GM21528 (cell line): ENCODE results near the gene CAMTA1.

Source experiments
- ATAC-seq: cut with Tn5 transposase; IDR thresholded peaks from one replicate; pipeline ENCODE4 v1.9.1; 2021; ENCODE audit warnings: mild to moderate bottlenecking, moderate library complexity; ENCODE audit not compliant: unreplicated experiment, low FRiP score

The CAMTA1 gene

GRCh38 chr1:7430047-7430608, 644.9 kb downstream of the CAMTA1 start:
- no peak for ATAC-seq

DNA sequence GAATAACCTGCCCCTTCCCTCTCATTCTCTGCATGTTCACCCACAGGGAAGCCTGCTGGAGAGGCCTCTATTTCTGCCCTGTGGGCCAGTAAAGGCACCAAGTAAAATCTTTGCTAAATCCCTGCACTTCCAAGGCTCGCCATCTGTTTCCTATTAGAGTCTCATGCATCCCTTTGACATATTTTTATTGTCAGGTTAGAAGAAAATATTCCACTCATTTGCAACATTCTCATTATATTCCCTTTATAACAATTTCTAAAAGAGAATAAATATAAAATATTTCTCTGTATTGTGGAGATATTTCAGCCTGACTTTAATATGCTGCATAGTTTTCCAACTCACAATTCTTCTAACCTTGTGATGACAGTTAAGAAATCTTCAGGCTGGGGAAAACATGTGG, 645.4 kb downstream of the CAMTA1 start:
- ATAC-seq: no peak

DNA sequence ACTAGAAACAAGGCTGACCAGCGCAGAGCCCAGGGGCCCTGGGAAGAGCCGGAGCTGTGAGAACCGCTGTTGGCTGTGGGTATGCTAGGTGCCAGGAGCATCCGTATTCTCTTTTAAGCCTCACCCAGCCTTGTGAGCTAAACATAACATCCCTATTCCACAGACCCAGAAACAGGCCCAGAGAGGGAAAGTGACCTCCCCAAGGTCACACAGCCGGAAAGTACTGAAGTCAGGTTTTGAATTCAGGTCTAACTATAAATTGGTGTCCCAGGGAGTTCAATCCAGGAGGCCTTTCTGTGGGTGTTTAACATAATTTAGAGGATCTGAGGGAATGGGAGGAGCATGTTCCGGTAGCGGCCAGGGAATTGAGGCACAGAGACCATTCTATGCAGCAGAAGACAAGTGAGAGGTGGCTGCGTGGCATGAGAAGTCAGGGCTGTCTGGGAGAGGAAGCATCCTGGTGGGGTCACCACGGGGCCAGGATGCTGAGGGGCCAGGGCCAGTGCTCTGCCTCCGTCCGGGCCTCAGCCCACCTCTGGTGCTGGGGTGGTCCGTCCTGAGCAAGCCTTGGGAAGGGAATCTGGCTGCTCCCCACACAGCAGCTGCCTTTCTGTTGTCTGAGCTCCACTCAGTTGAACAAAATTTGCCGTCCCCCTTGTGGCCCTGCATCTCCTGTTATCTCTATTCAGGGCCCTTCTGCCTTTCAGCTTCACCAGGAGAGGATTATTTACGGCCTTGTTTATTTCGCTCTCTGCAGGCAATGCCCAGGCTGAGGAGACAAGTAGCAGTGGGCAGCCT, 647.0 kb downstream of the CAMTA1 start:
- ATAC-seq: no peak

- ATAC-seq: no peak
Measured at GRCh38 chr1:7432900-7433380, 647.7 kb downstream of the CAMTA1 start.

DNA sequence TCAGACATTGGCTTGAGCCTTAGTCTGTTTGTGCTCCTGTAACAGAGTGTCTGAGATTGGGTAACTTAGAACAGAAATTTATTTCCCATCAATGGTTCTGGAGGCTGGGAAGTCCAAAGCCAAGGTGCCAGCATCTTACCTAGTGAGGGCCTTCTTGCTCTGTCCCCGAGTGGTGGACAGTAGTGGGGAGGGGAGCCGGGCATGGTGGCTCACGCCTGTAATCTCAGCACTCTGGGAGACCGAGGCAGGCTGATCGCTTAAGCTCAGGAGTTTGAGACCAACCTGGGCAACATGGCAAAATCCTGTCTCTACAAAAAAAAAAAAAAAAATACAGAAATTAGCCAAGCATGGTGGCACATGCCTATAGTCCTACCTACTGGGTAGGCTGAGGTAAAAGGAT, 649.3 kb downstream of the CAMTA1 start:
- no peak for ATAC-seq

GRCh38 chr1:7435276-7436055, 650.2 kb downstream of the CAMTA1 start:
- ATAC-seq: no peak

GRCh38 chr1:7436056-7437005, 651.1 kb downstream of the CAMTA1 start:
- ATAC-seq: no peak

DNA sequence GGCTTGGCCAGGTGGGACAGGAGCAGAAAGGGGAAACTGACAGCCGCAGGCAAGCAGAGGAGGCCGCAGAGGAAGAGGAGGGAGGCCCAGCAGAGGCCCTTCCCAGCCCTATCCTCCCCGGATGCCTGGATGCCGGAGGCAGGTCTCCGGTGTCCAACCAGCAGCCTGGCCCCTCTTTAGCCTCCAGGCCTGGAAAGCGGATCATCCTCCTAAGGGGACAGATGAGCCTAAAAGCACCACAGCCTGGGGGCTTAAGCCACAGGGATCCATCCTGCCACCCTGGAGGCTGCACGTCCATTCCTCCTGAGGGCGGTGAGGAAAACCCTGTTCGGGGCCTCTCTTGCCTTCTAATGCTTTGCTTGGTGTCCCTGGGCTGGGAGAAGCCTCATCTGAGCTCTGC, 651.8 kb downstream of the CAMTA1 start:
- no peak for ATAC-seq

- ATAC-seq: no peak
Measured at GRCh38 chr1:7437608-7438395, 652.5 kb downstream of the CAMTA1 start.

- no peak for ATAC-seq
Measured at GRCh38 chr1:7438396-7438785, 653.1 kb downstream of the CAMTA1 start.

- ATAC-seq: no peak
Measured at GRCh38 chr1:7438921-7439655, 653.8 kb downstream of the CAMTA1 start.

DNA sequence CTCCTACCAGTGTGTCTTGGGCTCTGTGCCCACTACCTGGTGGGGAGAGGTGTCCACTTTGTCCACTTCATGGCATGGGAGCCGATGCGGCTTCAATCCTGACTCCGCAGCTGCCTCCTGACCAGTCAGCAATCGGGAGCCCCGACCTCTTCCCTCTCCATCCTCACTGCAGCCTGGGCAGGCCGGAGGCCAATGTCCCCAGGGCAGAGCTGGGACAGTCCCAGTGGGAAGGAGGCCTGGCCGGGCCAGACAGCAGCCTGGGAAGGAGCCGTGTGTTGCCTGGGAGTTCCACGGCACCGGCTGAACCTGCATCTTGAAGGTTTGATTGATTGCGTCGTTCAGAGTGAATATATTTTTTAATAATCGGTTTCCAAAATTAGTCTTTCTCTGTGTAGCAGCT, 654.9 kb downstream of the CAMTA1 start:
- no peak for ATAC-seq

- no peak for ATAC-seq
Measured at GRCh38 chr1:7441143-7441841, 656.0 kb downstream of the CAMTA1 start.

GRCh38 chr1:7442036-7442435, 656.8 kb downstream of the CAMTA1 start:
- no peak for ATAC-seq

DNA sequence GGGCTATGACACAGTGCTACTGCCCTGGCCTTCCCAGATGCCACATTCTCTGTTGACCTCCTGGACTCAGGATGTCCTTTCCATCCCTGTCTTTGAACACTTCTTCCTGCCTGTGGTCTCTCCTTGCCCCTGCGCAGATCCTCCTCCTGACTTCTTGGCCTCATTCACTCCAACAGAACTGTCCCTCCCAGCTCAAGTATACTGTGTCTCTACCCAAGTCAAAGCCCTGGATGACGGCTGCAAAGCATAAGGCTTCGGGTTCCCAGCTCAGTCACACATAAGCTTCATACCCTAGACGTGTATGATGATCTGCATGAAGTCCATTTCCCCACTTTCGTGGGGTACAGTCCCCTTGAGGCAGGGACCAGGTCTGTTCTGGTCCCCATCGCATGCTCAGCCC, 657.7 kb downstream of the CAMTA1 start:
- ATAC-seq: no peak

DNA sequence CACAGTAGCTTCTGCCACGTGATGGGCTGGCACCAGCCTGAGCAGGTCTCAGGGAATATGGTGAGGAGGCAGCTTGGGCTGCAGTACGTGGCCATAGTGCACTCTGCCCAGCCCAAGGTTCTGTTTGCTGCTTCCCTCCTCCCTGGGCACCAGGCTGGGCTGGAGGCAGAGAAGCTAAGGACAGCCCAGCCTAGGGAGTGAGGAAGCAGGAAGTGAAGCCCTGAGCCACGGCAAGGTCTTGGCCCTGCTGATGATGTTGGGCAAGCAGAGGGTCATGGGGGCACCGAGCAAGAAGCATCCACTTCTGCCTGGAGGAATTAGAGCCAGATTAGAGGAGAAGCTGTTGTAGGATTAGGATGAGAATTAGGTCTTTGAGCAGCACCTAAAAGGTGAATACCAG, 659.1 kb downstream of the CAMTA1 start:
- ATAC-seq: no peak

DNA sequence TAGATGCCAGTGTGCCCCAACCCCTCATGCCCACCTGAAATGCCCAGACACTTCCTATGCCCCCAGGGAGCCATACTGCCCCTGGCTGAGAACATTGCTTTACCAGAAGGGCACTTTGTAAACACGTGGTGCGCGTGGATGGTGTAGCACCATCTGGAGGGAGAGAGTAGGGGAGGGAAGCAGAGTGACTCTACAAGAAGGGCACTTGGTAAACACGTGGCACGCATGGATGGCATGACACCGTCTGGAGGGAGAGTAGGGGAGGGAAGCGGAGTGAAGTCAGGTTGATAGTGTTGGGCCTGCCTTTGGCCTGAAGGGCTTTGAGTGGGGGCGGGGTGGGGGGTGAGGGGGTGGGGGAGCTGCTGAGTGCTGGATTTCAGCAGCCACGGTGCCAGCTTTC, 661.8 kb downstream of the CAMTA1 start:
- no peak for ATAC-seq

DNA sequence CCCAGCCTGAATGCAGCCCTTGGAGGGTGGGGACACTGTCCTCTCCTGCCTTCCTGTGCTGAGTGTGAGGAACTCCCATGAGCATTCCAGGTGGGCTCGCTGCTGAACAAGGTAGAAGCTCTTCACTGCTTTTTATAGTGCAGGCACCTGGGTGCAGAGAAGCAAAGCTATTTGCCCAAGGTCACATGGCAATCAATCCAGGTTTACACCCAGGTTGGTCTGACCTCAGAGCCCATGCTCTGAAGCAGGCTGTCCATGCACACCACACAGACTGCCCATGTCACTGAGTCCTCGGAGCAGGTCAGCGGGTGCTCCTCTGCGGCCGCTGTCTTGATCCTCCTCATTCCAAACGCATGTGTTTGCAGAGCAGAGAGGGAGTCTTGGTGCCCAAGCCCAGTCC, 662.5 kb downstream of the CAMTA1 start:
- no peak for ATAC-seq
